ENCODE data around the gene ZNF555. TPM values are rescaled to one million over a fixed set of nuclear protein-coding genes. Genes with fewer than 3 reads are reported as not detected.

ZNF555 gene
- total and polyA plus RNA-seq, 9 of the 15 experiments (the other 6 are each of a cell fraction or from before 2014, with no cell fraction given): 2.0 to 6.7 (median 5.4) TPM

DNA sequence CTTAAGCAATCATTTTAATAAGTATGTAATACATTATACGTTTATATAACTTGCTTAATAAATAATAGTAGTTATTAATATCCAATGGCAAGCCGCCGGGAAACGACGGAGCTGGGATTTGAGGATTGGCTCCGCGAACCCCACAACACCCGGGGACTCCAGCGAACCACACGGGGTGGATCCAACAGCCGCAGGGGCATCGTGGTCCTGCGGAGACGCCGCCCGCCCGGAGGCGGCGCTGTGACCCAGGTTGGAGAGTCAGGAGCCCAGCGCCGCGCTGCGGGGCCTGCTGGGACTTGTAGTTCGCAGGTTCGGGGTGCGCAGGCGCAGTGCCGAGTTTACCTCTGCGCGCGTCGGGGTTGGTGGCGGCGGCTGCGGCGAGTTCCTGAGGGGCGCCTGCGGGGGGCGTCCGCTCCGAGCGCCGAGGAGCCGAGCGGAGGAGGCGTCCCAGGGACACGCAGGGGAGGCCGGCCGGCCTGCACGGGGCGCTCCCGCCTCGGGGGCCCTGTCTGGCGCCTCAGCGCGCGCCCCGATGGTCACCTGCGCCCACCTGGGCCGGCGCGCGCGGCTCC, 21.6 kb upstream of the ZNF555 start, which contains the start of gene ZNF554 (continued):
- TF ChIP-seq, protein P1, sequence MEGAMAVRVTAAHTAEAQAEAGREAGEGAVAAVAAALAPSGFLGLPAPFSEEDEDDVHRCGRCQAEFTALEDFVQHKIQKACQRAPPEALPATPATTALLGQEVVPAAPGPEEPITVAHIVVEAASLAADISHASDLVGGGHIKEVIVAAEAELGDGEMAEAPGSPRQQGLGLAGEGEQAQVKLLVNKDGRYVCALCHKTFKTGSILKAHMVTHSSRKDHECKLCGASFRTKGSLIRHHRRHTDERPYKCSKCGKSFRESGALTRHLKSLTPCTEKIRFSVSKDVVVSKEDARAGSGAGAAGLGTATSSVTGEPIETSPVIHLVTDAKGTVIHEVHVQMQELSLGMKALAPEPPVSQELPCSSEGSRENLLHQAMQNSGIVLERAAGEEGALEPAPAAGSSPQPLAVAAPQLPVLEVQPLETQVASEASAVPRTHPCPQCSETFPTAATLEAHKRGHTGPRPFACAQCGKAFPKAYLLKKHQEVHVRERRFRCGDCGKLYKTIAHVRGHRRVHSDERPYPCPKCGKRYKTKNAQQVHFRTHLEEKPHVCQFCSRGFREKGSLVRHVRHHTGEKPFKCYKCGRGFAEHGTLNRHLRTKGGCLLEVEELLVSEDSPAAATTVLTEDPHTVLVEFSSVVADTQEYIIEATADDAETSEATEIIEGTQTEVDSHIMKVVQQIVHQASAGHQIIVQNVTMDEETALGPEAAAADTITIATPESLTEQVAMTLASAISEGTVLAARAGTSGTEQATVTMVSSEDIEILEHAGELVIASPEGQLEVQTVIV (CRISPR knock-in tag; IDR thresholded peaks at IDR 0.05; ENCODE audit: borderline replicate concordance): peak; percentile 8; the same call in 1 of the 2 replicates
- TF ChIP-seq ZNF764 (CRISPR knock-in tag; IDR thresholded peaks at IDR 0.05; ENCODE audit: low read depth) (no peak), ESRRA (IDR thresholded peaks at IDR 0.05; ENCODE audit: borderline replicate concordance, low read depth) (peak; percentile 80), MECOM (CRISPR knock-in tag; IDR thresholded peaks at IDR 0.05) (no peak), ZNF143 (CRISPR knock-in tag; IDR thresholded peaks at IDR 0.05) (peak; percentile 95), ZNF12 (CRISPR knock-in tag; IDR thresholded peaks at IDR 0.05) (no peak), BRD9 (IDR thresholded peaks at IDR 0.05; ENCODE audit: low read depth, partially characterized antibody) (no peak), MIER1 (IDR thresholded peaks at IDR 0.05; ENCODE audit: low read depth) (no peak), ZNF57 (CRISPR knock-in tag; IDR thresholded peaks at IDR 0.05) (no peak), BCL6 (CRISPR knock-in tag; IDR thresholded peaks at IDR 0.05) (no peak), ZNF436 (CRISPR knock-in tag; IDR thresholded peaks at IDR 0.05) (no peak), CAMTA2 (CRISPR knock-in tag; conservative IDR thresholded peaks at IDR 0.05) (no peak), HNRNPL (IDR thresholded peaks at IDR 0.05; ENCODE audit: low read depth, low read length) (no peak), SRSF3 (IDR thresholded peaks at IDR 0.05; ENCODE audit: insufficient read depth, low read length) (no peak), FOXP1 (CRISPR knock-in tag; IDR thresholded peaks at IDR 0.05) (no peak; the same call in 1 of the 2 replicates), DMBX1 (CRISPR knock-in tag; IDR thresholded peaks at IDR 0.05; ENCODE audit: borderline replicate concordance) (peak; percentile 59; the same call in 1 of the 2 replicates), FOXA1 (IDR thresholded peaks at IDR 0.05; ENCODE audit: borderline replicate concordance) (no peak), L3MBTL2 (IDR thresholded peaks at IDR 0.05) (peak; percentile 83), SNRNP70 (optimal IDR thresholded peaks at IDR 0.05; ENCODE audit: low read depth, low read length) (no peak), RFX1 (IDR thresholded peaks at IDR 0.05) (no peak)
- TF ChIP-seq, protein P2, sequence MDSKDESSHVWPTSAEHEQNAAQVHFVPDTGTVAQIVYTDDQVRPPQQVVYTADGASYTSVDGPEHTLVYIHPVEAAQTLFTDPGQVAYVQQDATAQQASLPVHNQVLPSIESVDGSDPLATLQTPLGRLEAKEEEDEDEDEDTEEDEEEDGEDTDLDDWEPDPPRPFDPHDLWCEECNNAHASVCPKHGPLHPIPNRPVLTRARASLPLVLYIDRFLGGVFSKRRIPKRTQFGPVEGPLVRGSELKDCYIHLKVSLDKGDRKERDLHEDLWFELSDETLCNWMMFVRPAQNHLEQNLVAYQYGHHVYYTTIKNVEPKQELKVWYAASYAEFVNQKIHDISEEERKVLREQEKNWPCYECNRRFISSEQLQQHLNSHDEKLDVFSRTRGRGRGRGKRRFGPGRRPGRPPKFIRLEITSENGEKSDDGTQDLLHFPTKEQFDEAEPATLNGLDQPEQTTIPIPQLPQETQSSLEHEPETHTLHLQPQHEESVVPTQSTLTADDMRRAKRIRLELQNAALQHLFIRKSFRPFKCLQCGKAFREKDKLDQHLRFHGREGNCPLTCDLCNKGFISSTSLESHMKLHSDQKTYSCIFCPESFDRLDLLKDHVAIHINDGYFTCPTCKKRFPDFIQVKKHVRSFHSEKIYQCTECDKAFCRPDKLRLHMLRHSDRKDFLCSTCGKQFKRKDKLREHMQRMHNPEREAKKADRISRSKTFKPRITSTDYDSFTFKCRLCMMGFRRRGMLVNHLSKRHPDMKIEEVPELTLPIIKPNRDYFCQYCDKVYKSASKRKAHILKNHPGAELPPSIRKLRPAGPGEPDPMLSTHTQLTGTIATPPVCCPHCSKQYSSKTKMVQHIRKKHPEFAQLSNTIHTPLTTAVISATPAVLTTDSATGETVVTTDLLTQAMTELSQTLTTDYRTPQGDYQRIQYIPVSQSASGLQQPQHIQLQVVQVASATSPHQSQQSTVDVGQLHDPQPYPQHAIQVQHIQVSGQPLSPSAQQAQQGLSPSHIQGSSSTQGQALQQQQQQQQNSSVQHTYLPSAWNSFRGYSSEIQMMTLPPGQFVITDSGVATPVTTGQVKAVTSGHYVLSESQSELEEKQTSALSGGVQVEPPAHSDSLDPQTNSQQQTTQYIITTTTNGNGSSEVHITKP (IDR thresholded peaks at IDR 0.05; ENCODE audit: partially characterized antibody): peak; percentile 66
- TF ChIP-seq, protein P3, sequence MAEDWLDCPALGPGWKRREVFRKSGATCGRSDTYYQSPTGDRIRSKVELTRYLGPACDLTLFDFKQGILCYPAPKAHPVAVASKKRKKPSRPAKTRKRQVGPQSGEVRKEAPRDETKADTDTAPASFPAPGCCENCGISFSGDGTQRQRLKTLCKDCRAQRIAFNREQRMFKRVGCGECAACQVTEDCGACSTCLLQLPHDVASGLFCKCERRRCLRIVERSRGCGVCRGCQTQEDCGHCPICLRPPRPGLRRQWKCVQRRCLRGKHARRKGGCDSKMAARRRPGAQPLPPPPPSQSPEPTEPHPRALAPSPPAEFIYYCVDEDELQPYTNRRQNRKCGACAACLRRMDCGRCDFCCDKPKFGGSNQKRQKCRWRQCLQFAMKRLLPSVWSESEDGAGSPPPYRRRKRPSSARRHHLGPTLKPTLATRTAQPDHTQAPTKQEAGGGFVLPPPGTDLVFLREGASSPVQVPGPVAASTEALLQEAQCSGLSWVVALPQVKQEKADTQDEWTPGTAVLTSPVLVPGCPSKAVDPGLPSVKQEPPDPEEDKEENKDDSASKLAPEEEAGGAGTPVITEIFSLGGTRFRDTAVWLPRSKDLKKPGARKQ (CRISPR knock-in tag; IDR thresholded peaks at IDR 0.05): no peak
- TF ChIP-seq, protein P4, sequence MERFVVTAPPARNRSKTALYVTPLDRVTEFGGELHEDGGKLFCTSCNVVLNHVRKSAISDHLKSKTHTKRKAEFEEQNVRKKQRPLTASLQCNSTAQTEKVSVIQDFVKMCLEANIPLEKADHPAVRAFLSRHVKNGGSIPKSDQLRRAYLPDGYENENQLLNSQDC (CRISPR knock-in tag; IDR thresholded peaks at IDR 0.05): no peak

Measured in K562 (cell line).